A673 (cell line): Measurements from ENCODE around the gene SPATA46.

Experiments used
- EZH2 ChIP-seq: fragments of 200-600 bp; sonication (generic); IDR thresholded peaks from 2 replicates; pipeline ENCODE4 v1.6.1; 2017; ENCODE audit warnings: borderline replicate concordance, low read depth, mild to moderate bottlenecking, mixed read lengths, antibody characterized with exemption, low read length; ENCODE audit not compliant: poor library complexity, severe bottlenecking
- TF ChIP-seq, protein P1 (sequence below): fragments of 300-800, 200-600 bp; sonication (generic); conservative IDR thresholded peaks from 2 replicates; pipeline ENCODE4 v1.5.1; 2017; ENCODE audit warnings: low read depth, mild to moderate bottlenecking, antibody characterized with exemption, low read length, moderate library complexity, mixed read lengths

DNA sequence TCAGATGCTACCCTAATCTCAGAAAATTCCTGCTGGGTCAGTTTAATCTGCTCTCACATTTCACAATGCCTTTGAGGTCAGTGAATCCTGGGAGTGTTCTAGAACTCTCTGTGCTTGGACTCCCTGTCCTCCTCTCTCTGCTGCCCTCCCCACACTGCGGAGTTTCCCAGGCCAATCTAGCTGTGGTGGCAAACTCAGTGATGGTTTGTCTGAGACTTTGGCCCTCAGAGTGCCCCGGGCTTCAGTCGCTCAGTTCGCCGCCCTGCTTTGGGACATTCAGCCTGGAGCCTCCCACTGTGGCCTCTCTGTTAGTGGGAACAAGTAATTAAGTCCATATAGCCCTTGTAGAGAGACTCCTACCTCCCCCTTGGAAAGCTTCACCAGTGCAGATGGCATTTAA, 12.0 kb upstream of the SPATA46 start:
- TF ChIP-seq, protein P1, sequence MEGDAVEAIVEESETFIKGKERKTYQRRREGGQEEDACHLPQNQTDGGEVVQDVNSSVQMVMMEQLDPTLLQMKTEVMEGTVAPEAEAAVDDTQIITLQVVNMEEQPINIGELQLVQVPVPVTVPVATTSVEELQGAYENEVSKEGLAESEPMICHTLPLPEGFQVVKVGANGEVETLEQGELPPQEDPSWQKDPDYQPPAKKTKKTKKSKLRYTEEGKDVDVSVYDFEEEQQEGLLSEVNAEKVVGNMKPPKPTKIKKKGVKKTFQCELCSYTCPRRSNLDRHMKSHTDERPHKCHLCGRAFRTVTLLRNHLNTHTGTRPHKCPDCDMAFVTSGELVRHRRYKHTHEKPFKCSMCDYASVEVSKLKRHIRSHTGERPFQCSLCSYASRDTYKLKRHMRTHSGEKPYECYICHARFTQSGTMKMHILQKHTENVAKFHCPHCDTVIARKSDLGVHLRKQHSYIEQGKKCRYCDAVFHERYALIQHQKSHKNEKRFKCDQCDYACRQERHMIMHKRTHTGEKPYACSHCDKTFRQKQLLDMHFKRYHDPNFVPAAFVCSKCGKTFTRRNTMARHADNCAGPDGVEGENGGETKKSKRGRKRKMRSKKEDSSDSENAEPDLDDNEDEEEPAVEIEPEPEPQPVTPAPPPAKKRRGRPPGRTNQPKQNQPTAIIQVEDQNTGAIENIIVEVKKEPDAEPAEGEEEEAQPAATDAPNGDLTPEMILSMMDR: no peak
- no peak for TF ChIP-seq EZH2
